ENCODE data around the gene SLC4A1. TPM values are rescaled to one million over a fixed set of nuclear protein-coding genes. Genes with fewer than 3 reads are reported as not detected.
A peak's percentile ranks its signal among the peaks of the same experiment; 100 is the strongest.

Gene SLC4A1
- total and polyA plus RNA-seq, 2 of the 13 experiments (the other 11 are each of a cell fraction or from before 2014, with no cell fraction given), result not detected

DNA sequence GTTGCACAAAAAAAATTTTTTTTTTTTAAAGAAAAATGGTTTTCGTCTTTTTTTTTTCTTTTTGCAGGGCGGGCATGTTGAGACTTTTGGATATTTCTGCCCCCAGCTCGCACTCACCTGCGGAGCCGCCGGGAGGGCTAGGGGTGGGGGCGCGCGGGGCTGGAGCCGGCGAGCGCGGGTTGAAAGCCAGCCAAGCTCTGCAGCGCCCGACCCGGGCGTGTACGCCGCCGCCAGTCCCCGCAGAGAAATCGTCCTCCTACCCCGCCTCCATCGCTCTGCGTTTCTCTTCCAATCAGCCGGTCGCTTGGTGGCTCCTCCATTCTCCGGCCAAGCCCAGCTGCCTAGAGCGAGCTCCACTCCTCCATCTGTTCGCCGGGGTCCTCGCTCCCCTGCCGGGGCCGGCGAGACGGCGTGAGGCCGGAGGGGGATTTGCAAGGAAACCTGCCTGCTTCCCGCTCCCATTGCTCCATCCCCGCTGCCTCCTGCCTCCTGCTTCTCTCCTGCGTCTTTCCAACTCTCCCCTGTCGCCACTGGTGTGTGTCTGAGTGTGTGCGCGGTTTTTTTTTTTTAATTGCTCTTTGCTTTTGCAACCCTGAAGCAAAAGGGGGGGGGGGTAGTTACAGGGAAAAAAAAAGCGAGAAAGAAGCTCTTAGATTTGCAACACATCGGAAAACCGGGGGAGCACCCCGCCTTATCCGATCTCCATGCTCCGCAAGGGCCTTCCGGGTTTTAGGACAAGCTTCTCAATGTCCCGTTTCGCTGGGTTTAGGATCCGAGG lies 46.7 kb downstream of the SLC4A1 start (continued):
- TF ChIP-seq, protein P1, sequence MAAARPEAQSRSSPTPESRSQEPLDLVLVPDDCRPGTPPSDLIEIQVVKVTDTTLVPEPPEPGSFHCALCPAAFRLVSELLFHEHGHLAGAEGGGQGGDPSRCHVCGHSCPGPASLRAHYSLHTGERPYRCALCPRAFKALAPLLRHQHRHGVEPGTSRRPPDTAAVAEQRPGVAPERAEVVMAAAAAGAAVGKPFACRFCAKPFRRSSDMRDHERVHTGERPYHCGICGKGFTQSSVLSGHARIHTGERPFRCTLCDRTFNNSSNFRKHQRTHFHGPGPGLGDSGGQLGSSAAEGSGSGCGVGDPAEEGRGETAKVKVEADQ (CRISPR knock-in tag; IDR thresholded peaks at IDR 0.05; ENCODE audit: borderline replicate concordance), result peak; percentile 54; the same call in 1 of the 2 replicates
- TF ChIP-seq HDAC6 (IDR thresholded peaks at IDR 0.05; ENCODE audit: low read depth, low read length), result no peak
- TF ChIP-seq, protein P2, sequence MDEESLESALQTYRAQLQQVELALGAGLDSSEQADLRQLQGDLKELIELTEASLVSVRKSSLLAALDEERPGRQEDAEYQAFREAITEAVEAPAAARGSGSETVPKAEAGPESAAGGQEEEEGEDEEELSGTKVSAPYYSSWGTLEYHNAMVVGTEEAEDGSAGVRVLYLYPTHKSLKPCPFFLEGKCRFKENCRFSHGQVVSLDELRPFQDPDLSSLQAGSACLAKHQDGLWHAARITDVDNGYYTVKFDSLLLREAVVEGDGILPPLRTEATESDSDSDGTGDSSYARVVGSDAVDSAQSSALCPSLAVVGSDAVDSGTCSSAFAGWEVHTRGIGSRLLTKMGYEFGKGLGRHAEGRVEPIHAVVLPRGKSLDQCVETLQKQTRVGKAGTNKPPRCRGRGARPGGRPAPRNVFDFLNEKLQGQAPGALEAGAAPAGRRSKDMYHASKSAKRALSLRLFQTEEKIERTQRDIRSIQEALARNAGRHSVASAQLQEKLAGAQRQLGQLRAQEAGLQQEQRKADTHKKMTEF (CRISPR knock-in tag; IDR thresholded peaks at IDR 0.05), result peak; percentile 57; the same call in 1 of the 2 replicates
- 0 out of 2 replicates have a peak, but pooled peaks have one; percentile 44 for TF ChIP-seq SALL2 (CRISPR knock-in tag; IDR thresholded peaks at IDR 0.05)
- TF ChIP-seq, protein P3, sequence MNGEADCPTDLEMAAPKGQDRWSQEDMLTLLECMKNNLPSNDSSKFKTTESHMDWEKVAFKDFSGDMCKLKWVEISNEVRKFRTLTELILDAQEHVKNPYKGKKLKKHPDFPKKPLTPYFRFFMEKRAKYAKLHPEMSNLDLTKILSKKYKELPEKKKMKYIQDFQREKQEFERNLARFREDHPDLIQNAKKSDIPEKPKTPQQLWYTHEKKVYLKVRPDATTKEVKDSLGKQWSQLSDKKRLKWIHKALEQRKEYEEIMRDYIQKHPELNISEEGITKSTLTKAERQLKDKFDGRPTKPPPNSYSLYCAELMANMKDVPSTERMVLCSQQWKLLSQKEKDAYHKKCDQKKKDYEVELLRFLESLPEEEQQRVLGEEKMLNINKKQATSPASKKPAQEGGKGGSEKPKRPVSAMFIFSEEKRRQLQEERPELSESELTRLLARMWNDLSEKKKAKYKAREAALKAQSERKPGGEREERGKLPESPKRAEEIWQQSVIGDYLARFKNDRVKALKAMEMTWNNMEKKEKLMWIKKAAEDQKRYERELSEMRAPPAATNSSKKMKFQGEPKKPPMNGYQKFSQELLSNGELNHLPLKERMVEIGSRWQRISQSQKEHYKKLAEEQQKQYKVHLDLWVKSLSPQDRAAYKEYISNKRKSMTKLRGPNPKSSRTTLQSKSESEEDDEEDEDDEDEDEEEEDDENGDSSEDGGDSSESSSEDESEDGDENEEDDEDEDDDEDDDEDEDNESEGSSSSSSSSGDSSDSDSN (CRISPR knock-in tag; IDR thresholded peaks at IDR 0.05), result peak; percentile 85
- peak; percentile 88 for TF ChIP-seq SRSF1 (optimal IDR thresholded peaks at IDR 0.05; ENCODE audit: low read depth, low read length)
- TF ChIP-seq AGO1 (IDR thresholded peaks at IDR 0.05; ENCODE audit: low read depth, low read length, poor library complexity, severe bottlenecking), result peak; percentile 76
- TF ChIP-seq, protein P4, sequence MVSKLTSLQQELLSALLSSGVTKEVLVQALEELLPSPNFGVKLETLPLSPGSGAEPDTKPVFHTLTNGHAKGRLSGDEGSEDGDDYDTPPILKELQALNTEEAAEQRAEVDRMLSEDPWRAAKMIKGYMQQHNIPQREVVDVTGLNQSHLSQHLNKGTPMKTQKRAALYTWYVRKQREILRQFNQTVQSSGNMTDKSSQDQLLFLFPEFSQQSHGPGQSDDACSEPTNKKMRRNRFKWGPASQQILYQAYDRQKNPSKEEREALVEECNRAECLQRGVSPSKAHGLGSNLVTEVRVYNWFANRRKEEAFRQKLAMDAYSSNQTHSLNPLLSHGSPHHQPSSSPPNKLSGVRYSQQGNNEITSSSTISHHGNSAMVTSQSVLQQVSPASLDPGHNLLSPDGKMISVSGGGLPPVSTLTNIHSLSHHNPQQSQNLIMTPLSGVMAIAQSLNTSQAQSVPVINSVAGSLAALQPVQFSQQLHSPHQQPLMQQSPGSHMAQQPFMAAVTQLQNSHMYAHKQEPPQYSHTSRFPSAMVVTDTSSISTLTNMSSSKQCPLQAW (CRISPR knock-in tag; IDR thresholded peaks at IDR 0.05), result no peak
- peak; percentile 43; the same call in 1 of the 2 replicates for TF ChIP-seq NFYB (CRISPR knock-in tag; IDR thresholded peaks at IDR 0.05)
- TF ChIP-seq ZNF292 (CRISPR knock-in tag; IDR thresholded peaks at IDR 0.05; ENCODE audit: borderline replicate concordance, low read depth), result 0 out of 2 replicates have a peak, but pooled peaks have one; percentile 28
- no peak for TF ChIP-seq SOX13 (IDR thresholded peaks at IDR 0.05)
- peak in 1 of 2 experiments; percentile 41; a peak in 1 of 4 replicates for TF ChIP-seq SOX13 (CRISPR knock-in tag; conservative IDR thresholded peaks at IDR 0.05 in 1 of 2, IDR thresholded peaks at IDR 0.05 in 1 of 2)
- peak; percentile 65; the same call in 1 of the 2 replicates for TF ChIP-seq SIN3A (IDR thresholded peaks at IDR 0.05; ENCODE audit: borderline replicate concordance, low read depth, low read length)
- peak; percentile 91 for TF ChIP-seq ZNF326 (CRISPR knock-in tag; IDR thresholded peaks at IDR 0.05; ENCODE audit: borderline replicate concordance)
- TF ChIP-seq, protein P5, sequence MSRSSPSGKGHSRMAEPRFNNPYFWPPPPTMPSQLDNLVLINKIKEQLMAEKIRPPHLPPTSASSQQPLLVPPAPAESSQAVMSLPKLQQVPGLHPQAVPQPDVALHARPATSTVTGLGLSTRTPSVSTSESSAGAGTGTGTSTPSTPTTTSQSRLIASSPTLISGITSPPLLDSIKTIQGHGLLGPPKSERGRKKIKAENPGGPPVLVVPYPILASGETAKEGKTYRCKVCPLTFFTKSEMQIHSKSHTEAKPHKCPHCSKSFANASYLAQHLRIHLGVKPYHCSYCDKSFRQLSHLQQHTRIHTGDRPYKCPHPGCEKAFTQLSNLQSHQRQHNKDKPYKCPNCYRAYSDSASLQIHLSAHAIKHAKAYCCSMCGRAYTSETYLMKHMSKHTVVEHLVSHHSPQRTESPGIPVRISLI (CRISPR knock-in tag; IDR thresholded peaks at IDR 0.05; ENCODE audit: borderline replicate concordance), result peak; percentile 64; the same call in 1 of the 2 replicates
- TF ChIP-seq ZNF274 (CRISPR knock-in tag; IDR thresholded peaks at IDR 0.05), result 0 out of 2 replicates have a peak, but pooled peaks have one; percentile 30
- TF ChIP-seq, protein P6, sequence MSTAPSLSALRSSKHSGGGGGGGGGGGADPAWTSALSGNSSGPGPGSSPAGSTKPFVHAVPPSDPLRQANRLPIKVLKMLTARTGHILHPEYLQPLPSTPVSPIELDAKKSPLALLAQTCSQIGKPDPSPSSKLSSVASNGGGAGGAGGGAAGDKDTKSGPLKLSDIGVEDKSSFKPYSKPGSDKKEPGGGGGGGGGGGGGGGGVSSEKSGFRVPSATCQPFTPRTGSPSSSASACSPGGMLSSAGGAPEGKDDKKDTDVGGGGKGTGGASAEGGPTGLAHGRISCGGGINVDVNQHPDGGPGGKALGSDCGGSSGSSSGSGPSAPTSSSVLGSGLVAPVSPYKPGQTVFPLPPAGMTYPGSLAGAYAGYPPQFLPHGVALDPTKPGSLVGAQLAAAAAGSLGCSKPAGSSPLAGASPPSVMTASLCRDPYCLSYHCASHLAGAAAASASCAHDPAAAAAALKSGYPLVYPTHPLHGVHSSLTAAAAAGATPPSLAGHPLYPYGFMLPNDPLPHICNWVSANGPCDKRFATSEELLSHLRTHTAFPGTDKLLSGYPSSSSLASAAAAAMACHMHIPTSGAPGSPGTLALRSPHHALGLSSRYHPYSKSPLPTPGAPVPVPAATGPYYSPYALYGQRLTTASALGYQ (CRISPR knock-in tag; IDR thresholded peaks at IDR 0.05), result no peak
- TF ChIP-seq KAT2B (IDR thresholded peaks at IDR 0.05; ENCODE audit: borderline replicate concordance, low read depth, low read length), result no peak
